Measurements from ENCODE around the gene HNRNPLL.

Gene HNRNPLL

GRCh38 chr2:38551746-38552145 lies 51.0 kb downstream of the HNRNPLL start:
- Histone ChIP-seq H3K27ac (no peak overlapping the region), H3K9me3 (ENCODE audit: severe bottlenecking) (no peaks in the 10 kb centered on the region), H3K36me3 (no peaks in the 10 kb centered on the region), H3K4me3 (ENCODE audit: low read depth, low read length) (no peak overlapping the region), H3K27me3 (ENCODE audit: insufficient read depth, low read depth, severe bottlenecking) (no peaks in the 10 kb centered on the region)
- no peak for TF ChIP-seq CTCF (IDR thresholded peaks at IDR 0.05; ENCODE audit: low read depth, low read length)
- no peak for DNase-seq

- no peak for TF ChIP-seq CTCF (IDR thresholded peaks at IDR 0.05; ENCODE audit: low read depth, low read length)
- H3K36me3 ChIP-seq, result no peaks in the 10 kb centered on the region
- no peak overlapping the region for H3K27ac ChIP-seq
- H3K9me3 ChIP-seq (ENCODE audit: severe bottlenecking), result no peaks in the 10 kb centered on the region
- H3K27me3 ChIP-seq (ENCODE audit: insufficient read depth, low read depth, severe bottlenecking), result no peaks in the 10 kb centered on the region
- no peak overlapping the region for H3K4me3 ChIP-seq (ENCODE audit: low read depth, low read length)
- no peak for DNase-seq
Measured at GRCh38 chr2:38551171-38551570, 51.6 kb downstream of the HNRNPLL start.

GRCh38 chr2:38549851-38550250 lies 52.9 kb downstream of the HNRNPLL start:
- H3K36me3 ChIP-seq, result no peaks in the 10 kb centered on the region
- H3K27me3 ChIP-seq (ENCODE audit: insufficient read depth, low read depth, severe bottlenecking), result no peaks in the 10 kb centered on the region
- H3K4me3 ChIP-seq (ENCODE audit: low read depth, low read length), result no peak overlapping the region
- TF ChIP-seq CTCF (IDR thresholded peaks at IDR 0.05; ENCODE audit: low read depth, low read length), result no peak
- H3K9me3 ChIP-seq (ENCODE audit: severe bottlenecking), result no peaks in the 10 kb centered on the region
- DNase-seq, result no peak
- H3K27ac ChIP-seq, result no peak overlapping the region

- Histone ChIP-seq H3K27me3 (ENCODE audit: insufficient read depth, low read depth, severe bottlenecking) (no peaks in the 10 kb centered on the region), H3K27ac (peak overlapping the region; percentile 69), H3K9me3 (ENCODE audit: severe bottlenecking) (no peaks in the 10 kb centered on the region), H3K36me3 (no peaks in the 10 kb centered on the region), H3K4me3 (ENCODE audit: low read depth, low read length) (peak overlapping the region; percentile 26)
- peak; percentile 56 for DNase-seq
- no peak for TF ChIP-seq CTCF (IDR thresholded peaks at IDR 0.05; ENCODE audit: low read depth, low read length)
Measured at GRCh38 chr2:38549071-38549704, 53.5 kb downstream of the HNRNPLL start.

- H3K27me3 ChIP-seq (ENCODE audit: insufficient read depth, low read depth, severe bottlenecking), result no peaks in the 10 kb centered on the region
- no peaks in the 10 kb centered on the region for H3K36me3 ChIP-seq
- no peaks in the 10 kb centered on the region for H3K9me3 ChIP-seq (ENCODE audit: severe bottlenecking)
- no peak for TF ChIP-seq CTCF (IDR thresholded peaks at IDR 0.05; ENCODE audit: low read depth, low read length)
- no peak overlapping the region for H3K4me3 ChIP-seq (ENCODE audit: low read depth, low read length)
- DNase-seq, result no peak
- H3K27ac ChIP-seq, result no peak overlapping the region
Measured at GRCh38 chr2:38547791-38548190, 54.9 kb downstream of the HNRNPLL start.

GRCh38 chr2:38546585-38546984 lies 56.1 kb downstream of the HNRNPLL start:
- no peak overlapping the region for H3K27ac ChIP-seq
- no peaks in the 10 kb centered on the region for H3K27me3 ChIP-seq (ENCODE audit: insufficient read depth, low read depth, severe bottlenecking)
- no peaks in the 10 kb centered on the region for H3K9me3 ChIP-seq (ENCODE audit: severe bottlenecking)
- H3K4me3 ChIP-seq (ENCODE audit: low read depth, low read length), result no peak overlapping the region
- H3K36me3 ChIP-seq, result no peaks in the 10 kb centered on the region
- no peak for TF ChIP-seq CTCF (IDR thresholded peaks at IDR 0.05; ENCODE audit: low read depth, low read length)
- DNase-seq, result no peak

Data from WERI-Rb-1 (cell line).